ENCODE measurements around the gene ATP2A2. TPM values are rescaled to one million over a fixed set of nuclear protein-coding genes. Genes with fewer than 3 reads are reported as not detected.

The ATP2A2 gene
- total RNA-seq, 1 experiment from 2014 or later: 20.4 TPM

DNA sequence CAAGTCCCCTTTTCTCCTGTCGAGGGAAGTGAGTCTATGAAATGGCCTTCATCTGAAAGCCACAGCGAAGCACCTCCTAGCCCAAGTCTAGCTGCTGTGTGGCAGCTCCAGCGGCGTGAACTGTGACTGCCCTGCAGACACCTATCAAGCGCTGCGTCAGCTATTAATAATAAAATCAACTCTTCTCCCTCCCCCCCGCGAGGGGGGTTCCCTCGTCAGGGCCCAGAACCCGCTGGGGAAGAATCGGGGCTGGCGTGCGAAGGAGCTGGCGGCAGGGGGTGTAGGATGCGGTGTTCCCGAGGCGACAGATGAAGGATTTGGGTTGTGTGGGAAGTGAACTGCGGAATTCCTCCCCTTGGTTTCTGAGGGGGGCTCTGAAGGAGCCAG lies 662 bp upstream of the ATP2A2 start:
- H3K36me3 ChIP-seq: peaks cover 35% of the 10 kb centered on the region
- peak overlapping the region; percentile 89 for H3K4me3 ChIP-seq
- H3K9me3 ChIP-seq: no peaks in the 10 kb centered on the region
- no peaks in the 10 kb centered on the region for H3K27me3 ChIP-seq
- peak; percentile 62 for DNase-seq

DNA sequence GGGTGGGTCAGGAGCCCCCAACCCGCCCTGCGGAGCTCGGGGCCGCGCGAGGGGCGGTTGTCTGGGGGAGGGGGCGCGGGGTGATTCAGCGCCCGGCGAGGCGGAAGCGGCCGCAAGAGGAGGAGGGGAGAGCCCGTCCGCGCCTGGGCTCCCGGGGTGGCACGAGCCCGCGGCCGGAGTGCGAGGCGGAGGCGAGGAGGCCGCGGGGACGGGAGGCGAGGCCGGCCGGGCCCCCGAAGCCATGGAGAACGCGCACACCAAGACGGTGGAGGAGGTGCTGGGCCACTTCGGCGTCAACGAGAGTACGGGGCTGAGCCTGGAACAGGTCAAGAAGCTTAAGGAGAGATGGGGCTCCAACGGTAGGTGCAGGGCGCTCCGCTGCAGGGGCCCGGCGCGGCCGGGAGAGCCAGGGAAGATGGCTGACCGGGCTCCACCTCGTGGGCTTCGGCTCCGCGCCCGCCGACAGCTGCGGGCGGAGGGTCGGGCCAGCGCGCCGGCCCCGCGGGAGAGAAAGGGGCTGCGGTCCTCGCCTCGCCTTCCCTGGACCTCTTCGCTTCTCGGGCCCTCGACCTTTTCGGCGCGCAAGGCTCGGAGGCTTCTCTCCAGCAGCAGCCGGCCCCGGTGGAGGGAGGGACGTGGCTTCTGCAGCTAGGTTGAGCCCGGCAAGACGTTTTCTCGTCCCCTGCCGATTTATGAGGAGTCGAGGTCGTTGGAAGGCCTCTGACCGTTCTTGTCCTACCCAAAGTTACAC lies 677 bp downstream of the ATP2A2 start:
- Histone ChIP-seq H3K27me3 (no peaks in the 10 kb centered on the region), H3K36me3 (peaks cover 47% of the 10 kb centered on the region), H3K4me3 (peak overlapping the region; percentile 89), H3K9me3 (no peaks in the 10 kb centered on the region)
- peak; percentile 29 for DNase-seq

DNA sequence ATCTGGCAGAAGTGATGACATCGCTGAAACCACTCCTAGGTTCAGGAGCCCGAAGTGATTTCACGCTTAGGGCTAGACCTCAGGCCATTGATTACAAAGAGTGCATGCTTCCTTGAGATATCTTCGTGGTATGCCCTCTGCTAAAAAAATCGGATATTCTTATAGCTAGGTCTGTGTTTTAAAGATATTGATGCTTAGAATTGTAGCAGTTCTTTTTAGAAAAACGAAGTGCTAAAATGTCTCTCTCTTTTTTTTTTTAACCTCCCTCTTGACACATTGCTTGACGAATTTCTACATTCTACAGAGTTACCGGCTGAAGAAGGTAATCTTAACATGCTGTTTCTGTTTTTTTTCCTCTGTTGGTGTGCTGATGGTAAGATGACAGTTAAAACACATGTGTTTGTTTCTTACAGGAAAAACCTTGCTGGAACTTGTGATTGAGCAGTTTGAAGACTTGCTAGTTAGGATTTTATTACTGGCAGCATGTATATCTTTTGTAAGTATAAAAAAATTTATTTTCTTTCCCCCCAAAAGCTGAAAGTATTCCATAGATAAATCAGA lies 1.3 kb downstream of the ATP2A2 start:
- DNase-seq: no peak
- no peaks in the 10 kb centered on the region for H3K27me3 ChIP-seq
- no peaks in the 10 kb centered on the region for H3K9me3 ChIP-seq
- peak overlapping the region; percentile 89 for H3K4me3 ChIP-seq
- peaks cover 52% of the 10 kb centered on the region for H3K36me3 ChIP-seq

DNA sequence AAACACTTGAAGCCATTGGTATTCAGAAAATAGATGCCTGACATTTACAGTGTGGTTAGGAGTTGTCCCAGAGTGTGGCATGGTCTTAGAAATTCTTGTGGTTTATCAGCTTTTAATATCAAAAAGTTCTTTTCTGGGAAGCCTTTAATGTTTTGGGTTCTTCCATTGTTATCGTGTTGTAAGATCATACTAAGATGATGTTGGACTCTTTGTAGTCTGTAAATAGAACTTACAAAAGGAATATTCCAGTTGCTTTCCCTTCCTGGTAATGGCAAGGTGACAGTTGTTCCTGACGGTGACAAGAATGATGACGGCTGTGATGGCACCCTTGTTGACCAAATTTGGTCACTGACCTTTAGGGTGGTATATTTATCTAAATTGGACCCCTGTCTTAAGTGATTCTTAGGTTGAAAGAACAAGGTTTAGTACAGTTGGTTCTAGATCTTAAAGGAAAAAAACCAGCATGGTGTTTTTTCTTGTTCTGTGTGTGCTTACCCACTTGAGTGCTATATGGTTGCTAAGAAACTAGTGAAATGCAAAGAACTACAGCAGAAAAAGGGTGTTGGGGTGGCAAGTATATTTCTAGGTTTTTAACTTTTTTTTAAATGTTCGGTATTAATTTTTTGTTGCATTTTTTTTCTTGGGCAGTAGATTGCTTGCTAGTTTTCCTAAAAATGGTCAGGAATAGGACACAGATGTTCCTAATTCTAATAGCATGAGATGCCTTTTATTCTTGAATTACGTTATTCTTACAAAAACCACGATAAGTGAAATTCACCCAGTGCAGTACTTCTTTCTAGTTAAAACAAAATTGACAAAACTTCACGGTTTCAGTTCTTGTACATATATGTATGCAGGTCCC lies 2.1 kb downstream of the ATP2A2 start:
- Histone ChIP-seq H3K36me3 (peaks cover 59% of the 10 kb centered on the region), H3K27me3 (no peaks in the 10 kb centered on the region), H3K4me3 (peak overlapping the region; percentile 89), H3K9me3 (no peaks in the 10 kb centered on the region)
- DNase-seq: no peak

DNA sequence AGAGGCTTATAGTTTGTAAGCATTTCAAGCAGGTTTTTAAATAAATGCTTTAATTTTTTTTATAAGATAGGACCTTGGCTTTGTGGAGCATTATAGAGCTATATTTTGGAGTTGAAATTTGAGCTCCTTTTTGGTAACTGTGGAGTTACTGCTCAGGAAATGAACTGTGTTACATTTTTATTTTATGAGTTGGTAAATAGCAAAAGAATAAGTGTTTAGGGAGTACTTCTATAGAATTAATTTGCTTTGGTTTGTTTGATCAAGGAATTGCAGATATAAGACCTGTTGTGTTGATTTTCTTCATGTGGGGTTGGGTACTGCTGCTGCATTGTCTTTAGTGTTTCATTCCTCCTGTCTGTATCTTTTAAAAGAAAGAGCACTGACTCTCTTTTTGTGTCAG lies 3.5 kb downstream of the ATP2A2 start:
- Histone ChIP-seq H3K36me3 (peaks cover 72% of the 10 kb centered on the region), H3K9me3 (no peaks in the 10 kb centered on the region), H3K4me3 (peak overlapping the region; percentile 89), H3K27me3 (no peaks in the 10 kb centered on the region)
- no peak for DNase-seq

DNA sequence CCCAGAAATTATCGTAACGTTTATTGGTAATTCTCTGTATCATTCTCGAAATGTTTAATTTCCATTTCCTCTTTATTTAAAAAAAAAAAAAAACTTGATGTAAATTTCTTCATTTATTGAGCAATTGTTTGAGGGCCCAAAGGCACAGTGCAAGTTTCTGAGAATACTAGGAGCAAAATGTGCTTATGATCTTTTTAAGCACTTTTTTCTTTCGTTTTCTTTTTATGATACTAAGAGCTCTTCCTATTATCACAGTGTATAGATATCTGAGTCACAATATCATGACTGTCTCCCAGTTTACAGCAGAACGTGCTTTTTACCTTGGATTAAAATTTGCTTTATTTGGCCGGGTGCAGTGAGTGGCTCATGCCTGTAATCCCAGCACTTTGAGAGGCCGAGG lies 5.6 kb downstream of the ATP2A2 start:
- H3K27me3 ChIP-seq: no peaks in the 10 kb centered on the region
- no peaks in the 10 kb centered on the region for H3K9me3 ChIP-seq
- peak overlapping the region; percentile 89 for H3K4me3 ChIP-seq
- DNase-seq: peak; percentile 48
- H3K36me3 ChIP-seq: peaks cover 92% of the 10 kb centered on the region

DNA sequence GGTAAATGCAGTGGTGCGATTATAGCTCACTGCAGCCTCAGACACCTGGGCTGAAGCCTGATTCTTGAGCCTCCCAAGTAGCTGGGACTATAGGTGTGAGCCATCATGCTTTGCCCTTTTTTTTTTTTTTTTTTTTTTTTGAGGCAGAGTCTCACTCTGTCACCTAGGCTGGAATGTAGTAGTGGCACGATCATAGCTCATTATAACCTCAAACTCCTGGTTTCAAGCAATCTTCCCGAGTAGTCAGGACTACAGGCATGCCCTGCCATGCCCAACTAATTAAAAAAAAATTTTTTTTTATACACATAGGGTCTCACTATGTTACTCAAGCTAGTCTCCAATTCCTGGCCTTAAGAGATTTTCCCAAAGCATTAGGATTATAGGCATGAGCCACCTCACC lies 6.9 kb downstream of the ATP2A2 start:
- Histone ChIP-seq H3K36me3 (peaks cover 94% of the 10 kb centered on the region), H3K27me3 (no peaks in the 10 kb centered on the region), H3K9me3 (no peaks in the 10 kb centered on the region), H3K4me3 (no peak overlapping the region)
- no peak for DNase-seq

DNA sequence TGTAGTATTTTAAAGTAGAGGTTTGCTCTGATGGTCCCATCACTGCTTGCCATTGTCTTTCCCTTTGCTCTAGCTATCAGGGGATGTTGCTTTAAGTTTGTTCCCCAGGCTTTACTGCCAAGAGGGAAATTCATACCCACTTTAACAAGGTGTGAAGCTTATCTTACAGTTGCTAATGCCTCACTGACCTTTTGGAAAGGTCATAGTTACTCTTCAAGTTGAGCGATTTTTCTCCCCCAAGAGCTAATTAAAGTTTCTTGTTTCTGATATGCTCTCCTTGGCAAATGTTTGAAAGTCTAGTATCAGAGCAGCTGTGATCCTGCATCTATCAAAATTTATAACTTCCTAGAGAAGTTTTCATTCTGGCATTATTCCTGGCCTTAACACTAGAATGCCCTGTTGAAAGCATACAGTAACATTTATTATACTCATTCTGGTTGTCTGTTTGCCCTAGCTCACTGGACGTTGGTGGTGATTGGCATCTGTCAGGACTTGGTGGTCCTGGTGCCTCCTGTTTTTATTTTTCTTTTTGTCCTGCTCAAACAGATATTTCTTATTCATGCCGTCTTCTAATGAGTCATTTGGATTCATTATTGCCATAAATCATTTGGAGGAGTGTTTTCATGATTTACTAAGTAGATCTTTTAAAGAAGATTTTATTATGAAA lies 8.1 kb downstream of the ATP2A2 start:
- no peaks in the 10 kb centered on the region for H3K9me3 ChIP-seq
- no peaks in the 10 kb centered on the region for H3K27me3 ChIP-seq
- no peak overlapping the region for H3K4me3 ChIP-seq
- DNase-seq: no peak
- peaks cover 92% of the 10 kb centered on the region for H3K36me3 ChIP-seq

DNA sequence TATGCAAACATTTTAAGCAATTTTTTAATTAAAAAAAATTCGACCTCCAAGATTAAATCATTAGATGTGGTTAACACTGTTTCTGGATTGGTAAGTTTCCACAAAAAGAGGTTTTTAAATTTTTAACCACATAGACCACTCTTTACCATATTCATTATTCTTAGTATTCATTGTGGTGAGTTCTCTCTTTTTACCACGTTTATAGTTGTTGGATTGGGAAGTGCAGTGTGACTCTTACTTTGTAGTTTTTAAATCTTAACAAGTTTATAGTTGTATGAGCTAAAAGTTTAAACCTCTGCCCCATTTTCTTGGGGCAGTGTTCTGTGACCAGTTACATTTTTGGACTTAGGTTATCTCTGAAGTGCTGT lies 8.6 kb downstream of the ATP2A2 start:
- no peak for DNase-seq
- H3K9me3 ChIP-seq: no peaks in the 10 kb centered on the region
- no peak overlapping the region for H3K4me3 ChIP-seq
- H3K27me3 ChIP-seq: no peaks in the 10 kb centered on the region
- H3K36me3 ChIP-seq: peaks cover 92% of the 10 kb centered on the region

DNA sequence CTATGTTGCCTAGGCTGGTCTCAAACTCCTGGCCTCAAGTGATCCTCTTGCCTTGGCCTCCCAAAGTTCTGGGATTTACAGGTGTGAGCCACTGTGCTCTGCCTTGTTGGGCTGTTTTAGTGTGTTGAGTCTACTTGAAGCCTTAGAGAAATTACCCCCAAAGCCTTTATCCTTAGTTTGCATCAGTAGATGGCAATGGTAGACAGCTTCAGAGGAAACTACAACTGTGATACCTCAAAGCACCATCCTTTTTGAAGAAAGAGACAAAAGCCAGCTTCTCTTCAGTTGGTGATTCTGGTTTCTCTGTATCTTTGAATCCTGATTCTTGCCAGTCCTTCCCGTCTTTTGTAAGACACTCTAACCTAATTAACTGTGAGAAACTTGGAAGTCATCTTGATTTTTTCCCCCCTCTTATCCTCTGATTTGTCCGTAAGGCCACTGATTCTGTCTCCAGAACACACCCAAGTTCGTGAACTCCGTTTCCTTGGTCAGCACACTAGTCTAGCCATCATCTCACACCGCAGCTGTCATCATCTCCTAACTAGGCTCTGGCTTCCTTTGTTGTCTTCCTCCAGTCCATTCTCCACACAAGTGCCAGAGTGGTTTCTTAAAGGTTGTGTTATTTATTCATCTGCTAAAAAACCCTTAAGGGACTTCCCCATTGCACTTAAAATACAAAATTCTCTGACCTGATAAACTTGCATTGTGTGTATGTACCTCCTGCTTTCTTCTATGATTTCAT lies 20.2 kb downstream of the ATP2A2 start:
- DNase-seq: no peak
- Histone ChIP-seq H3K4me3 (no peak overlapping the region), H3K9me3 (no peaks in the 10 kb centered on the region), H3K36me3 (peaks cover 90% of the 10 kb centered on the region), H3K27me3 (no peaks in the 10 kb centered on the region)

DNA sequence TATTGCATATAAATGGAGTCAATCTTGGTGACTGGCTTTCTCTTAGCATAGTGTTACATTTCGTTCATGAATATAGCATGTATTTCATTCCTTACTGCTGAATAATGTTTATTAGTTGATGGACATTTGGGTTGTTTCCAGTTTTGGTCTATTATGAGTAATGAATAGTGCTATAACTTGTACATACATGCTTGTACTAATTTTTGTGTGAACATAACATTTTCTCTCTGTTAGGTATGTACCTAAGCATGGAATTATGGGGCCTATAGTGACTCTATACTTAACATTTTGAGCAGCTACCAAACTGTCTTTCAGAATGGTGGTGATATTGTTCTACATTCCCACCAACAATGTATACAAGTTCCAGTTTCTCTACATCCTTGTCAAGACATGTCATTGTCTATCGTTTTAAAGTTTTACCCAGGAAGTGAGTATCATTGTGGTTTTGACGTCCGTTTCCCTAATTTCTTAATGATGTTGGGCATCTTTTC lies 23.1 kb downstream of the ATP2A2 start:
- Histone ChIP-seq H3K9me3 (no peaks in the 10 kb centered on the region), H3K27me3 (no peaks in the 10 kb centered on the region), H3K36me3 (peaks cover 88% of the 10 kb centered on the region), H3K4me3 (no peak overlapping the region)
- DNase-seq: no peak

DNA sequence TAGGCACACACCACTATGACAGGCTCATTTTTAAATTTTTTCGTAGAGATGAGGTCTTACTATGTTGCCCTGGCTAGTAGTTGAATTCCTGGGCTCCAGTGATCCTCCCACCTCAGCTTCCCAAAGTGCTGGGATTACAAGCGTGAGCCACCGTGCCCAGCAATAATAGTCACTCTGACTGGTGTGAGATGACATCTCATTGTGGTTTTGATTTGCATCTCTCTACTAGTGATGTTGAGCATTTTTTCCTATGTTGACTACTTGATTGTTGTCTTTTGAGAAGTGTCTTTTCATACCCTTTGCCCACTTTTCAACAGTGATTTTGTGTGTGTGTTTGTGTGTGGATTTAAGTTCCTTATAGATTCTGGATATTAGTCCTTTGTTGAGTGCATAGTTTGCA lies 26.3 kb downstream of the ATP2A2 start:
- peaks cover 89% of the 10 kb centered on the region for H3K36me3 ChIP-seq
- no peak for DNase-seq

DNA sequence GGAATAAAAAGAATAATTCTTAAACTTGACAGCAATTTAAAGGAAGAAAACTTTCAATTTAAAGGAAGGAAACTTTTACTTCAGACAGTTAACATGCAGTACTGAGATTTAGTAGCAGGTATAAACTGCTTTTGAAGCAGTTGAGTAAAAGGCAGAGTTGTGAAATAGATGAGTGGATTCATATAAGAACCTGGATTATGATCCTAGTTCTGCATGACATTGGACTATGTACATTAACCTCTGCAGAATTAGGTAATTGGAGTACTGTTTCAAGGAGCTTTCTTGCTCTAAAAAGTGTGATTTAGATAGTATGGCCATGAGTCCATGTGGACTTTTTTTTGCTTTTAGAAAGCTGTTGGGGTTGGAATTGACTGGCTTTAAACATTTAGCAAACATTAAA lies 29.7 kb downstream of the ATP2A2 start:
- H3K9me3 ChIP-seq: no peaks in the 10 kb centered on the region
- no peak for DNase-seq
- no peak overlapping the region for H3K4me3 ChIP-seq
- H3K27me3 ChIP-seq: no peaks in the 10 kb centered on the region
- peaks cover 84% of the 10 kb centered on the region for H3K36me3 ChIP-seq

More for the DNA sequence above, 26.3 kb downstream of the ATP2A2 start:
- H3K27me3 ChIP-seq: no peaks in the 10 kb centered on the region
- no peaks in the 10 kb centered on the region for H3K9me3 ChIP-seq
- no peak overlapping the region for H3K4me3 ChIP-seq

DNA sequence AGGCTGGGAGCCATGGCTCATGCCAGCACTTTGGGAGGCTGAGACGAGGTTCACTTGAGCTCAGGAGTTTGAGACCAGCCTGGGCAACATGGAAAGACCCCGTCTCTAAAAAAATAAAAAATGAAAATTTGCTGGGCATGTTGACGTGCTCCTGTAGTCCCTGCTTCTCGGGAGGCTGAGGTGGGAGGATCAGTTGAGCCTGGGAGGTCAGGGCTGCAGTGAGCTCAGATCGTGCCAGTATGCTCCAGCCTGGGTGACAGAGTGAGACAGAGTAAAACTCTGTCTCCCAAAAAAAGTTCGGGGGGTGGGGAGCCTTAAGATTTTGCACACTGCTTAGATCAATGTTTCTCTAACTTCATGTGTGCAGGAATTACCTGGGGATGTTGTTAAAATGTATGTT lies 30.9 kb downstream of the ATP2A2 start:
- DNase-seq: no peak
- H3K36me3 ChIP-seq: peaks cover 78% of the 10 kb centered on the region
- H3K27me3 ChIP-seq: no peaks in the 10 kb centered on the region
- H3K9me3 ChIP-seq: no peaks in the 10 kb centered on the region
- no peak overlapping the region for H3K4me3 ChIP-seq

DNA sequence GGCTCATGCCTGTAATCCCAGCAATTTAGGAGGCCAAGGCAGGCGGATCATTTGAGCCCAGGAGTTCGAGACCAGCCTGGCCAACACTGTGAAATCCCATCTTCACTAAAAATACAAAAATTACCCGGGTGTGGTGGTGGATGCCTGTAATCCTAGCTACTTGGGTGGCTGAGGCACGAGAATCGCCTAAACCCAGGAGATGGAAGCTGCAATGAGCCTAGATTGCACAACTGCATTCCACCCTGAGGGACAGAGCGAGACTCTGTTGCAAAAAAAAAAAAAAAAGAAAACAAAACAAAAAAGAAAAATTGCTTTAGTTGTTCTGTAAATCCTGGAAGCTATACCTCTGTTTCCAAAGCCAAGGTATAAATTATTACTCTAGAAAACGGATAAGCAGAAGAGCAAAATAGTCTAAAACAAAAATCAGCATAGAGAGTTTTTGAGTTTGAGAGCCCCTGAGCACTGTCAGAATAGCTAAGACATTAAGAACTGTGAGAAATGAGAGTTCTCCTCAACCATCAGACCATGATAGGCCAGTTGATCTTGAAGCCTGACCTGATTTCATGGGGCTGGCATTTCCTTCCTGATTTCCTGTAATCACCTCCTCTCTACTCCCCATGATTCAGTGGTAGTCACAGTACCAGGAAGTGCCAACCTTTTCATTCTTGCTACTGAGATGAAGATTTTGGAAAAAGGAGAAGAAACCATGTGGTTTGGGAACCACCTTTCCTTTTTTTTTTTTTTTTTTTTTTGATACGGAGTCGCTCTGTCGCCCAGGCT lies 31.7 kb downstream of the ATP2A2 start:
- no peaks in the 10 kb centered on the region for H3K9me3 ChIP-seq
- DNase-seq: peak; percentile 70
- H3K36me3 ChIP-seq: peaks cover 75% of the 10 kb centered on the region
- H3K4me3 ChIP-seq: no peak overlapping the region
- H3K27me3 ChIP-seq: no peaks in the 10 kb centered on the region

DNA sequence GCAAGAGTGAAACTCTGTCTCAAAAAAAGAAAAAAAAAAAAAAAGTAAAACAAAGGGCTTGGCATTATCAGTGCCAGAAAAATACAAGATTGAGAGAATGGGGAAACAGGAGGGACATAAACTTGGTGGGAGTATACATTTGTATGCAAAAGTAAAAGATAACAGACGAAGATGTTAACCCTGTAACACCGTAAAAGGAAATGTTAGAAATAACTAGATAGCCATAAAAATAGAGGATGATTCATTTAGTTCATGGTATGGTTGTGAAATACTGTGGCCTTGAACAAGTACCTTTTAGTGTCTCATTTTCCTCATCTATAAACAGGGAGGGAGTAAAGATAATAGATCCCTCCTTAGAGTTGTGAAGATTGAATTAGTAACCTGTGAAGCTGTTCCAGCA lies 33.3 kb downstream of the ATP2A2 start:
- no peak for DNase-seq
- no peak overlapping the region for H3K4me3 ChIP-seq
- peaks cover 75% of the 10 kb centered on the region for H3K36me3 ChIP-seq
- no peaks in the 10 kb centered on the region for H3K9me3 ChIP-seq
- no peaks in the 10 kb centered on the region for H3K27me3 ChIP-seq

Measured in MG63 (cell line).